IPS DF 4.7 (cell line): ENCODE data around the gene WDR5.
"Not testable (repeated sequence)": the region's sequence is repeated elsewhere in the genome, so short reads cannot be mapped to it uniquely, and the experiment has no call there.

ENCODE experiments used
- DNase-seq: peaks from one replicate; pipeline ENCODE4 v3.0.0-alpha.2; 2013; ENCODE audit warnings: low spot score; ENCODE audit errors: extremely low read depth

WDR5 gene

GRCh38 chr9:134135343-134136117, at the start of gene WDR5:
Gene WDR5 (plus strand): TSS chr9:134136082. CDS start chr9:134139878, 3,796 bp downstream.
- peak; percentile 19 for DNase-seq

GRCh38 chr9:134088063-134088725, 47.7 kb upstream of the WDR5 start:
- no peak for DNase-seq

GRCh38 chr9:134089972-134090371, 45.9 kb upstream of the WDR5 start:
- DNase-seq = no peak

- DNase-seq = peak; percentile 44
Measured at GRCh38 chr9:134099123-134099761, 36.6 kb upstream of the WDR5 start.

GRCh38 chr9:134100040-134100439, 35.8 kb upstream of the WDR5 start:
- DNase-seq = no peak

GRCh38 chr9:134101133-134101532, 34.7 kb upstream of the WDR5 start:
- not testable (repeated sequence) for DNase-seq

GRCh38 chr9:134101623-134102149, 34.2 kb upstream of the WDR5 start:
- DNase-seq = no peak

GRCh38 chr9:134103391-134103998, 32.4 kb upstream of the WDR5 start:
- no peak for DNase-seq

GRCh38 chr9:134111064-134111463, 24.8 kb upstream of the WDR5 start:
- DNase-seq = no peak

GRCh38 chr9:134112561-134112960, 23.3 kb upstream of the WDR5 start:
- DNase-seq = no peak

- DNase-seq = not testable (repeated sequence)
Measured at GRCh38 chr9:134118972-134119371, 16.9 kb upstream of the WDR5 start.

- no peak for DNase-seq
Measured at GRCh38 chr9:134123764-134124128, 12.1 kb upstream of the WDR5 start.

- no peak for DNase-seq
Measured at GRCh38 chr9:134125413-134126095, 10.3 kb upstream of the WDR5 start.

- no peak for DNase-seq
Measured at GRCh38 chr9:134126373-134126772, 9.5 kb upstream of the WDR5 start.

- no peak for DNase-seq
Measured at GRCh38 chr9:134127065-134127580, 8.8 kb upstream of the WDR5 start.

GRCh38 chr9:134127616-134128015, 8.3 kb upstream of the WDR5 start:
- no peak for DNase-seq

- no peak for DNase-seq
Measured at GRCh38 chr9:134128727-134129679, 6.9 kb upstream of the WDR5 start.

GRCh38 chr9:134130503-134131375, 5.1 kb upstream of the WDR5 start:
- peak; percentile 46 for DNase-seq
